HG02610 (cell line): ENCODE data around the gene GLT1D1.

ENCODE experiments used
- ATAC-seq: cut with Tn5 transposase; IDR thresholded peaks from one replicate; pipeline ENCODE4 v1.9.1; 2021; ENCODE audit warnings: mild to moderate bottlenecking, moderate library complexity; ENCODE audit not compliant: unreplicated experiment

The GLT1D1 gene

DNA sequence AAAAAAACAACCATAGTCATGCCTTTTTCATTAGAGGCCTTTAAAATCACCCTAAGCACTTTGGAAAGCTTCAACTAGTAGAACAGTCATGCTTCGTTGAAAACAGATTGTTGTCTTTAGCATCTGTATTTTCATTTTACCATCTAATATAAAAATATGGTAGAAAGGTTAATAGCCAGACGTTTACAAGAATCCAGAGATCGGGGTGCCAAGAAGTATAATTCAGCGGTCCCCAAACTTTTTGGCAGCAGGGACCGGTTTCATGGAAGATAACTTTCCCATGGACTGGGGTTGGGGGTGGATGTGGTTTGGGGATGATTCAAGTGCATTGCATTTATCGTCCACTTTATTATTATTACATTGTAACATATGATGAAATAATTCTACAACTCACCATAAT lies 138.4 kb downstream of the GLT1D1 start:
- no peak for ATAC-seq

DNA sequence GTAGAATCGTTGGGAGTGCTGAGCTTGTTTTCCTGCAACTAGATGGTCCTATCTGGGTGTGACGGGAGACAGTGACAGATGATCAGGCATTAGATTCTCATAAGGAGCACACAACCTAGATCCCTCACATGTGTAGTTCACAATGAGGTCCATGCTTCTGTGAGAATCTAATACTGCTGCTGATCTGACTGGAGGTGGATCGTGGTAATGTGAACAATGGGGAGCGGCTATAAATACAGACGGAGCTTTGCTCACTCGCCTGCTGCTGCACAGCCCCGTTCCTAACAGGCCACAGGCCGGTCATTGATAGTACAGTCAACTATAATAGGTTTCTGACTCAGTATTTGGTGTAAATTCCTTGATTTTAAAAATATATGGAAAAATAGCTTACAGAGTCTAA lies 138.8 kb downstream of the GLT1D1 start:
- ATAC-seq: no peak

DNA sequence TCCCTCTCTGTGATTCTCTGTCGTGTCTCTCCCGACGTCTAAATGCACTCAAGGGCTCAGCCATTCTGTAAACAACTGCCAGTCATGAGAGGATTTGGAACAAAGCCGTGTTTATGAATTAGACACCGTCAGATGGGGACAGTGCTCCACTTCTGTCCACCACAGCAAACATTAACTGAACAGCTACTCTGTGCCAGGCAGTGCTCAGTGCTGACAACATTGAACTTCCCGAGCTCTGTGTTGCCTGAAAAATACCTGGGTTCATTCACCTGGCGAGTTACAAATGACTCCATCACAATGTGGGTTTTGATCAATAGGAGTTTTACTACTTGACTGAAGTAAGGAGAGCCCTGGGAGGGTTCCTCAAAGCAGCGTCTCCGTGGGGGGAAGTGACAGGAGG lies 139.3 kb downstream of the GLT1D1 start:
- ATAC-seq: no peak

DNA sequence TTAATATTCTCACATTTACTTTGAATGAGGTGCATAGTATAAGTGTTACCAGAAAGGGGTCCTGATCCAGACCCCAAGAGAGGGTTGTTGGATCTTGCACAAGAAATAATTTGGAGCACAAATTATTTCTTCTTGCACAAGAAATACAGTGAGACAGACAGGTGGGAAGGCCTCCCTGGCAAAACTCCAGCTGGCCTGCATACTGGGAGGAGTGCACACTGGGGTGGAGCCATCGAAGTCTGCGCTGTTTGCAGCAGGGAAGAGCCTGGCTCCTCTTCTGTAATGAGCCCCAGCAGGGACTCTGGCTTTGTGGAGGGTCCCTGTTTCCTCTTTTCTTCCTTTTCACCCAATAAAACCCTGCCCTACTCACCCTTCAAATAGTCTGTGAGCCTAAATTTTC lies 141.6 kb downstream of the GLT1D1 start:
- no peak for ATAC-seq

DNA sequence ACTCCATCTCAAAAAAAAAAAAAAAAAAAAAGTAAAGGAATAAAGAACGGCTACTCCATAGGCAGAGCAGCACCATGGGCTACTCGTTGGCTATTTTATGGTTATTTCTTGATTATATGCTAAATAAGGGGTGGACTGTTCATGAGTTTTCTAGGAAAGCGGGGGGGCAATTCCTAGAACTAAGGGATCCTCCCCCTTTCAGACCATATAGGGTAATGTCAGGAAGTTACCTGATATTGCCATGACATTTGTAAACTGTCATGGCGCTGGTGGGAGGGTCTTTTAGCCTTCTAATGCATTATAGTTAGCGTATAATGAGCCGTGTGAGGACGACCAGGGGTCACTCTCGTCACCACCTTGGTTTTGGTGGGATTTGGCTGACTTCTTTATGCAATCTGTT lies 142.3 kb downstream of the GLT1D1 start:
- ATAC-seq: no peak

DNA sequence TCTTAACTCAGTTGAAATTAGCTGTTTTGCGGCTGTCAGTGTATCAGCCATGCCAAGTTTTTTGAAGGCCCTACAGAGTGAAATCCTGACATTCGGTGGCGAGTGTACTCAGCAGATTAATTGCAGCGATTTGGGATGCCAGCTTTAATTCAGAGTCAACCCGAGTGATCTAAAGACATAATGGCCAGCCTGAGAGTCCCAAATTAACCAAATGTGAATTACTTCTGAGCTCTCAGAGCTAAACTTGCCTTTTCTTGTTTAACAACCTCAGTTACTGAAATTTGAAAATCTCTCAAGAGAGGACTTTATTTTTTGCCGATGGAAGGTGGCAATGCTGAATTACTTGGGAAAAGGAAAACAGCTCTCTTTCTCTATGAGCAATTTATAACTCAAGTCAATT lies 148.5 kb downstream of the GLT1D1 start:
- no peak for ATAC-seq

DNA sequence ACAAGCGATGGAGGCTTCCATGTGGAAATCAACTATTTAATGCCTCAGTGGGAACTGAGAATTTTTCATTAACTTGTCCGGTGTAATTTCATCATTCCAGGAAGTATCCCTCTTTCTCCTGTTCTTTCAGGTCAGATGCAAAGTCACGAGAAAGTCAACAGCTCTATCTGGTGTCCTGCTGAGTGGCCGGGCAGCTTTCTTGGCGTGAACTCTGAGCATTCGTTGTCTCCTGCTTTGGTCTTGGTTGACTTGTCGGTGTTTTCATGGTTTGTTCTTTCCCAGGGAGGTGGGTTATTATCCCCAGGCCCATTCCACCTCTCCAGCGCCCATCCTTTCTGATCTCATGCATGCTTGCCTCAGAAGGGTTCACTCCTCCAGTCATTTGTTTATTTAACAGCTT lies 149.1 kb downstream of the GLT1D1 start:
- no peak for ATAC-seq

DNA sequence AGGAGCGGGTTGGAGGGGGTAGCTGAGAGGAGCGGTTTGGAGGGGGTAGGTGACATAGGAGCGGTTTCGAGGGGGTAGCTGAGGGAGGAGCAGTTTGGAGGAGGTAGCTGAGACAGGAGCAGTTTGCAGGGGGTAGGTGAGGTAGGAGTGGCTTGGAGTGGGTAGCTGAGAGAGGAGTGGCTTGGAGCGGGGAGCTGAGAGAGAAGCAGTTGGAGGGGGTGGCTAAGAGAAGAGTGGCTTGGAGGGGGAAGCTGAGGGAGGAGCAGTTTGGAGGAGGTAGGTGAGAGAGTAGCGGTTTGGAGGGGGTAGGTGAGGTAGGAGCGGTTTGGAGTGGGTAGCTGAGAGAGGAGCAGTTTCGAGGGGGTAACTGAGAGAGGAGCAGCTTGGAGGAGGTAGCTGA lies 152.1 kb downstream of the GLT1D1 start:
- no peak for ATAC-seq

DNA sequence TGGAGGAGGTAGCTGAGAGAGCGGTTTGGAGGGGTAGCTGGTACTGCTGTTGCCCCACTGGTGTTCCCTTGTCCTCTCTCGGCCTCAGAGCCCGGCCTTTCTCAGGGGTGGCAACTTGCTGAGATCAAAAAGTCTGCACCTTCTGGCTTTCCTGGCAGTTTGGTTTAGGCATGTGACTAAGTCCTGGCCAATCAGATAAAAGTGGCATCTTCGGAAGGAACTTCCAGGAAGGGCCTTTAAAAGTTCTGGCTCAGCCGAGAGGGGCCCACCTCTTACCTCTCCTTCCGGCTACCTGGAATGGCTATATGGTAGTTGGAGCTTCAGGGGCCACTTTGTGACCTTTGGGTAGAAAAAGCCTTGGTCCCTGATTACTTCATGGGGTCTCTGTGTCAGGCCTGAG lies 152.6 kb downstream of the GLT1D1 start:
- ATAC-seq: no peak

DNA sequence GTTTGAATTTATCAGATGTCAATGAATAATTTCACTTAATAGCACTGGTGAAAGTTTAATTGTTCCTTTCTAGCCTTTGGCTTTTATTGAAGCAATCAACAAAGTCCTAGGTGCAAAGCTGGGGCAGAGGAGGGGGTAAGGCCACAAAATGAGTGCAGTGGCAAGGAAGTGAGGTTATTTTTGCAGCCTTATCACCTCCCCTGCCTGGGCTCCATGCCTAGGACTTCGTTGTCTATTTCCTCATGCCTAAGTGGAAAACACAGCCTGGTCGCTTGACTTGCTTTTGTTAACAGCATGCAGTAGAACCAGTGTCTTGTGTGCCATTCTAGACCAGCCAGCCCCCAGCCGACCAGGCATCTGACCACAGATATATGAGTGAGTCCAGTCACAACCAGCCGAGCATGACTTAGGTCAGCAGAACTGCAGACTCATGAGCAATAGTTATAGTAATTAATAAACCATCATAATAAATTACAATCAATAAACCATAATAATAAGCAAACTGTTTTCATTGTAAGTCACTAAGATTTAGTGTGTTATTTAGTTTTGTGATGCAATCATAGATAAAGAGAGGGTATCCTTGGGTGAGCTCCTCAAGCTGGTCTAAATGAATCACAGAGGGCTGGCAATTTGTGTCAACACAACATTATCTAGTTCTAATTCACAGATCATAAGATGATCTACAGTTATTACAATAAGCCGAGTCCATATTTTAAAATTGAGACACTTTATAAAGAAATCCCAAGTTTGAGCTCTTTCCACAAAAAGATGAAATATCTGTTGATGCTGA lies 156.8 kb downstream of the GLT1D1 start:
- ATAC-seq: no peak

DNA sequence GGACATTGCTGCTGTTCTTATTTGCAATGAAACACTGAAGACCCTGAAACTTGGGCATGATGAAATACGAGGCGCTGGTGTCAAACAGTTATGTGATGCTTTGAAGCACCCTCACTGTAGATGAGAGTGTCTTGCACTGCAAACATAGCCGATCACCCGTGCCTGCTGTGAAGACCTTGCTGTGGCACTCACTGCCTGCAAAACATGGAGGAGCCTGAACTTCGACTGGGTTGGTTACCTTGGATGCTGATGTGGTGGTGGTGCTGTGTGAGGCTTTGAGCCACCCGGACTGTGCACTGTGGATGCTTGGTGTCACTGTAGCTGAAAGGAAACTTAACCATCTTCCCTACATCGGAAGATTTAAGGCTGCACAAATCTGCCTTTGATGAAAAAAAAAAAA lies 162.9 kb downstream of the GLT1D1 start:
- no peak for ATAC-seq

DNA sequence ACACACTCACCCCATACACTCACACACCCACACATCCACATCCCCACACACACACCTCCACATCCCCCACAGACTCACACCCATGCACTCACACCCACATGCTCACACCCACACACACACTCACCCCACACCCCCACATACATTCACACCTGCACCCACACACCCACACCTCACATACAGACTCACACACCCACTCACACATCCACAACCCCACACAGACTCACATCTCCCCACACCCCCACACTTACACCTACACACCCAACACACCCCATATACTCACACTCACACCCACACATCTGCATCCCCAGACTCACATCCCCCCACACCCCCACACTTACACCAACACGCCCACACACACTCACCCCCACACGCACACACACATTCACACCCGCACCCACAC lies 171.8 kb downstream of the GLT1D1 start:
- no peak for ATAC-seq

DNA sequence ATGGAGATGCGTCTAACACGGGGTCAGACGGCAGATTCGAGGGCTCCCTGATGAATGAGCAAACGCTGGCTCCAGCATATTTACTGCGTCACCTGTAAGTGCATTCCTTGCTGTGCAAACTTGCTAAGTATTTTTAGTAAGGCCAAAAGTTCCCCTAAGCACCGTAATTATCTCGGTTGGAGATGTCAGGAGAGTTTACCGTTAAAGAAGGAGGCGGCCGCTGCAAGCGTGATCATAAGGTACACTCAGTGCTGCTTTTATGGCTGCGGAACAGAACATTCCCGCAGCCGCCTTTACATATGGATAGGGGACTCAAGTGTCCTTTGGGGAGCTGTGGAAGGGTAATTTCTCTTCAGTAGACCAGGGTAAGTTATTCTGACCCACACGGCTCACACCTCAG lies 175.6 kb downstream of the GLT1D1 start:
- no peak for ATAC-seq
